ENCODE measurements around the gene LRRC34.

DNA sequence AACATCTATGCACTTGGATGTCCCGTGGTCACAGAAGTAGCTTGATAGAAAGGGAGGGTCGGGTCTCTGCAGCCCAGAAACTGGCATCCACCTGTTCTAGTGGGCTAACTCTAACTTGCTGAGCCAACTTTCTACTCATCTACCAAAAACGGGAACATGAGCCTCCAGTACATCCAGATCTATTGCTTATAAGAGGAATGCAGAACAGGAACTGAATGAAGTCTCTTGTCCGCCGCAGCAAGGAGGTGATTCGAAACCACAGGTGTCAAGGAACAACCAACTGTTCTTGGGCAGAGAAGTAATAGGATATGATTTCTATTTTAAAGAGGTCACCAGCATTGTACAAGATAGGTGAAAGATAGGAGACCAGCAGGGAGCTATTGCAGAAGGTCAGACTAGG lies 65.8 kb downstream of the LRRC34 start:
- TF ChIP-seq, protein P1, sequence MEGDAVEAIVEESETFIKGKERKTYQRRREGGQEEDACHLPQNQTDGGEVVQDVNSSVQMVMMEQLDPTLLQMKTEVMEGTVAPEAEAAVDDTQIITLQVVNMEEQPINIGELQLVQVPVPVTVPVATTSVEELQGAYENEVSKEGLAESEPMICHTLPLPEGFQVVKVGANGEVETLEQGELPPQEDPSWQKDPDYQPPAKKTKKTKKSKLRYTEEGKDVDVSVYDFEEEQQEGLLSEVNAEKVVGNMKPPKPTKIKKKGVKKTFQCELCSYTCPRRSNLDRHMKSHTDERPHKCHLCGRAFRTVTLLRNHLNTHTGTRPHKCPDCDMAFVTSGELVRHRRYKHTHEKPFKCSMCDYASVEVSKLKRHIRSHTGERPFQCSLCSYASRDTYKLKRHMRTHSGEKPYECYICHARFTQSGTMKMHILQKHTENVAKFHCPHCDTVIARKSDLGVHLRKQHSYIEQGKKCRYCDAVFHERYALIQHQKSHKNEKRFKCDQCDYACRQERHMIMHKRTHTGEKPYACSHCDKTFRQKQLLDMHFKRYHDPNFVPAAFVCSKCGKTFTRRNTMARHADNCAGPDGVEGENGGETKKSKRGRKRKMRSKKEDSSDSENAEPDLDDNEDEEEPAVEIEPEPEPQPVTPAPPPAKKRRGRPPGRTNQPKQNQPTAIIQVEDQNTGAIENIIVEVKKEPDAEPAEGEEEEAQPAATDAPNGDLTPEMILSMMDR (IDR thresholded peaks at IDR 0.05 in 4 of 5, conservative IDR thresholded peaks at IDR 0.05 in 1 of 5): no peak
- no peak for TF ChIP-seq POLR2A (IDR thresholded peaks at IDR 0.05)

All from gastrocnemius medialis (tissue), 4 donors.